ENCODE results near the gene SLC44A2. TPM values are rescaled to one million over a fixed set of nuclear protein-coding genes. Genes with fewer than 3 reads are reported as not detected.

The SLC44A2 gene
- total RNA-seq, 1 donor from 2014 or later, result 381 TPM

- no peak for DNase-seq (ENCODE audit: low spot score)
Measured at GRCh38 chr19:10615429-10616023, 9.8 kb upstream of the SLC44A2 start.

GRCh38 chr19:10617409-10618121 is 7.8 kb upstream of the SLC44A2 start:
- peak; percentile 53 for DNase-seq (ENCODE audit: low spot score)

GRCh38 chr19:10618846-10619245 is 6.5 kb upstream of the SLC44A2 start:
- DNase-seq (ENCODE audit: low spot score), result no peak

- no peak for DNase-seq (ENCODE audit: low spot score)
Measured at GRCh38 chr19:10620786-10621185, 4.6 kb upstream of the SLC44A2 start.

GRCh38 chr19:10621966-10622365 is 3.4 kb upstream of the SLC44A2 start:
- no peak for DNase-seq (ENCODE audit: low spot score)

GRCh38 chr19:10624585-10624984 is 768 bp upstream of the SLC44A2 start:
- no peak for DNase-seq (ENCODE audit: low spot score)

GRCh38 chr19:10625762-10626138 is 397 bp downstream of the SLC44A2 start:
- DNase-seq (ENCODE audit: low spot score), result no peak

GRCh38 chr19:10631874-10632273 is 6.5 kb downstream of the SLC44A2 start:
- DNase-seq (ENCODE audit: low spot score), result no peak

- no peak for DNase-seq (ENCODE audit: low spot score)
Measured at GRCh38 chr19:10634430-10634829, 9.1 kb downstream of the SLC44A2 start.

GRCh38 chr19:10634963-10635362 is 9.6 kb downstream of the SLC44A2 start:
- DNase-seq (ENCODE audit: low spot score), result no peak

- DNase-seq (ENCODE audit: low spot score), result no peak
Measured at GRCh38 chr19:10636304-10636972, 11.1 kb downstream of the SLC44A2 start.

GRCh38 chr19:10637894-10638293 is 12.5 kb downstream of the SLC44A2 start:
- DNase-seq (ENCODE audit: low spot score), result no peak

- no peak for DNase-seq (ENCODE audit: low spot score)
Measured at GRCh38 chr19:10639836-10640235, 14.5 kb downstream of the SLC44A2 start.

- DNase-seq (ENCODE audit: low spot score), result no peak
Measured at GRCh38 chr19:10640361-10640760, 15.0 kb downstream of the SLC44A2 start.

GRCh38 chr19:10641248-10641647 is 15.9 kb downstream of the SLC44A2 start:
- DNase-seq (ENCODE audit: low spot score), result no peak

GRCh38 chr19:10642473-10643171 is 17.3 kb downstream of the SLC44A2 start:
- DNase-seq (ENCODE audit: low spot score), result no peak

GRCh38 chr19:10643172-10643967 is 18.0 kb downstream of the SLC44A2 start:
- no peak for DNase-seq (ENCODE audit: low spot score)

- DNase-seq (ENCODE audit: low spot score), result no peak
Measured at GRCh38 chr19:10643968-10644259, 18.6 kb downstream of the SLC44A2 start.

- DNase-seq (ENCODE audit: low spot score), result peak; percentile 89
Measured at GRCh38 chr19:10644260-10645007, 19.1 kb downstream of the SLC44A2 start.

- DNase-seq (ENCODE audit: low spot score), result no peak
Measured at GRCh38 chr19:10646456-10647159, 21.3 kb downstream of the SLC44A2 start.

- DNase-seq (ENCODE audit: low spot score), result no peak
Measured at GRCh38 chr19:10648360-10648759, 23.0 kb downstream of the SLC44A2 start.
